HG02623 (cell line): Measurements from ENCODE around the gene NDUFV1.

ENCODE experiments used
- ATAC-seq: cut with Tn5 transposase; IDR thresholded peaks from one replicate; pipeline ENCODE4 v1.9.1; 2021; ENCODE audit warnings: moderate library complexity; ENCODE audit not compliant: unreplicated experiment

The NDUFV1 gene

GRCh38 chr11:67639438-67639859, 32.7 kb downstream of the NDUFV1 start, which contains the start of gene TBX10:
TBX10 (minus strand) TSS chr11:67639763; CDS start chr11:67639472, 291 bp downstream.
- ATAC-seq = no peak

GRCh38 chr11:67640021-67640757, 33.5 kb downstream of the NDUFV1 start:
- ATAC-seq = no peak

- ATAC-seq = no peak
Observed at GRCh38 chr11:67640758-67641337, 34.1 kb downstream of the NDUFV1 start.

GRCh38 chr11:67641338-67642172, 34.8 kb downstream of the NDUFV1 start:
- ATAC-seq = no peak

GRCh38 chr11:67642173-67643120, 35.7 kb downstream of the NDUFV1 start:
- ATAC-seq = no peak

- ATAC-seq = no peak
Observed at GRCh38 chr11:67644042-67644441, 37.3 kb downstream of the NDUFV1 start.

- no peak for ATAC-seq
Observed at GRCh38 chr11:67644472-67645418, 38.0 kb downstream of the NDUFV1 start.

GRCh38 chr11:67645521-67646461, 39.1 kb downstream of the NDUFV1 start:
- ATAC-seq = no peak

- ATAC-seq = no peak
Observed at GRCh38 chr11:67646535-67647336, 40.0 kb downstream of the NDUFV1 start.

GRCh38 chr11:67647471-67647870, 40.7 kb downstream of the NDUFV1 start:
- ATAC-seq = no peak

GRCh38 chr11:67648140-67648795, 41.5 kb downstream of the NDUFV1 start:
- ATAC-seq = no peak

- no peak for ATAC-seq
Observed at GRCh38 chr11:67648796-67649613, 42.3 kb downstream of the NDUFV1 start.

GRCh38 chr11:67649634-67650510, 43.1 kb downstream of the NDUFV1 start:
- no peak for ATAC-seq

- ATAC-seq = no peak
Observed at GRCh38 chr11:67651976-67652781, 45.4 kb downstream of the NDUFV1 start.
